B cell (primary cell): ENCODE measurements around the gene MAP3K14. TPM values are rescaled to one million over a fixed set of nuclear protein-coding genes. Genes with fewer than 3 reads are reported as not detected.

Source experiments
- ATAC-seq: fragments of 200-7000 bp; cut with Tn5 transposase; one replicate; pipeline ENCODE4 v1.10.0; 2021; ENCODE audit warnings: low read depth, mild to moderate bottlenecking, moderate number of reproducible peaks, moderate library complexity
- CTCF ChIA-PET: fragments of 350-600 bp; sonication (Branson Sonifier 250); formaldehyde crosslinking; loops from one replicate; lab custom pipeline; 2021; ENCODE audit warnings: antibody characterized with exemption, inconsistent platforms; lab: Charles Lee
- POLR2A ChIA-PET: fragments of 350-600 bp; sonication (Branson Sonifier 250); formaldehyde crosslinking; loops from one replicate; lab custom pipeline; 2021; ENCODE audit warnings: antibody characterized with exemption; lab: Charles Lee
- DNase-seq: peaks from one replicate; pipeline ENCODE4 v3.0.0; 2013
- H2AFZ ChIP-seq: 2 replicates; pipeline ENCODE4 v1.6.1; 2012; ENCODE audit warnings: mild to moderate bottlenecking, low read depth, low read length; ENCODE audit not compliant: insufficient read depth, poor library complexity, severe bottlenecking
- H3K27ac ChIP-seq, 2 donors: 1 replicate in 1 of 2; 2 replicates in 1 of 2; pipeline ENCODE4 v1.5.1; 2012 to 2013; ENCODE audit warnings: low read length in 2 of 2, mild to moderate bottlenecking in 2 of 2, moderate library complexity in 1 of 2
- H3K27me3 ChIP-seq, 4 experiments: fragments of 200-600 bp in 1 of 4; sonication (generic) in 1 of 4; replicated peaks in 1 of 4; 1 replicate in 2 of 4; 2 replicates in 2 of 4; pipeline versions ENCODE4 v1.6.1 to v1.7.0; 2013 to 2016; ENCODE audit warnings: low read length in 3 of 4, mild to moderate bottlenecking in 2 of 4, mixed read lengths in 1 of 4, moderate library complexity in 1 of 4; ENCODE audit not compliant: insufficient read depth in 4 of 4, control insufficient read depth in 3 of 4; ENCODE audit errors: control extremely low read depth in 1 of 4
- H3K36me3 ChIP-seq, 2 experiments: replicated peaks in 1 of 2; 1 replicate in 1 of 2; 2 replicates in 1 of 2; pipeline versions ENCODE4 v1.6.1 to v1.7.1; 2013; ENCODE audit warnings: low read length in 1 of 2; ENCODE audit not compliant: insufficient read depth in 2 of 2, control insufficient read depth in 1 of 2; ENCODE audit errors: control extremely low read depth in 1 of 2, extremely low read depth in 1 of 2
- H3K4me1 ChIP-seq, 2 donors: fragments of 200-600 bp in 1 of 2; sonication (generic) in 1 of 2; 1 replicate in 1 of 2; 2 replicates in 1 of 2; pipeline versions ENCODE4 v1.5.1 to v1.6.1; 2013 to 2017; ENCODE audit warnings: low read length in 2 of 2; ENCODE audit not compliant: control insufficient read depth in 2 of 2, insufficient read depth in 2 of 2
- H3K4me2 ChIP-seq: replicated peaks from 2 replicates; pipeline ENCODE3; 2012; ENCODE audit warnings: mild to moderate bottlenecking, low read depth, low read length; ENCODE audit not compliant: poor library complexity, severe bottlenecking
- H3K4me3 ChIP-seq, 5 experiments: fragments of 200-600 bp in 1 of 5; sonication (generic) in 1 of 5; 1 replicate in 3 of 5; 2 replicates in 2 of 5; pipeline versions ENCODE4 v1.5.1 to v1.7.0; 2011 to 2016; ENCODE audit warnings: low read length in 4 of 5, mild to moderate bottlenecking in 4 of 5, low read depth in 2 of 5, control low read depth in 1 of 5, moderate library complexity in 1 of 5; ENCODE audit not compliant: insufficient read depth in 1 of 5; ENCODE audit errors: control extremely low read depth in 1 of 5, extremely low read depth in 1 of 5
- H3K79me2 ChIP-seq: fragments of 200-600 bp; sonication (generic); one replicate; pipeline ENCODE4 v1.6.0; 2016; ENCODE audit warnings: low read length; ENCODE audit not compliant: control insufficient read depth, insufficient read depth
- H3K9ac ChIP-seq: fragments of 200-600 bp; sonication (generic); 2 replicates; pipeline ENCODE4 v1.6.1; 2017; ENCODE audit warnings: mild to moderate bottlenecking, low read length, moderate library complexity
- H3K9me3 ChIP-seq, 3 donors: one replicate each; pipeline versions ENCODE4 v1.6.1 to v1.7.1; 2013; ENCODE audit warnings: low read length in 2 of 3; ENCODE audit not compliant: control insufficient read depth in 2 of 3, insufficient read depth in 1 of 3; ENCODE audit errors: control extremely low read depth in 1 of 3
- H4K20me1 ChIP-seq: 2 replicates; pipeline ENCODE4 v1.6.0; 2012; ENCODE audit warnings: mild to moderate bottlenecking, low read length; ENCODE audit not compliant: insufficient read depth, control insufficient read depth, poor library complexity, severe bottlenecking
- H3K27ac Mint-ChIP-seq: one replicate; pipeline ENCODE4 v1.8.0; 2021; ENCODE audit warnings: mixed read lengths
- H3K27me3 Mint-ChIP-seq: one replicate; pipeline ENCODE4 v1.8.0; 2021; ENCODE audit warnings: mixed read lengths
- H3K4me1 Mint-ChIP-seq: one replicate; pipeline ENCODE4 v1.8.0; 2021; ENCODE audit warnings: mixed read lengths
- H3K4me3 Mint-ChIP-seq: one replicate; pipeline ENCODE4 v1.8.0; 2021; ENCODE audit warnings: mixed read lengths
- H3K9me3 Mint-ChIP-seq: one replicate; pipeline ENCODE4 v1.8.0; 2022; ENCODE audit warnings: mixed read lengths; ENCODE audit not compliant: insufficient read depth
- EZH2 ChIP-seq: IDR thresholded peaks from 2 replicates; pipeline ENCODE4 v1.6.1; 2012; ENCODE audit warnings: borderline replicate concordance, low read depth, mild to moderate bottlenecking, moderate library complexity, low read length; ENCODE audit not compliant: insufficient read depth, poor library complexity, severe bottlenecking
- WGBS: methylation state at CpG from one replicate; pipeline ENCODE4 v1.1.5; 2013; ENCODE audit warnings: missing lambda C conversion rate; ENCODE audit not compliant: insufficient coverage; 5-methylcytosine and 5-hydroxymethylcytosine counted together
- intact Hi-C: fragments of 100-400 bp; cut with micrococcal nuclease; formaldehyde crosslinking; loops from one replicate; pipeline ENCODE4 v1.10.0; 2022
- polyA plus RNA-seq: library from polyadenylated mRNA; depleted of rRNA; stranded (reverse); fragments of >200 nt; gene quantifications from 2 replicates; pipeline ENCODE4 v1.2.3, GENCODE V29; 2012
- total RNA-seq, 2 donors: library from RNA; stranded (reverse); fragments of 120-200 nt in 1 of 2; gene quantifications; 1 replicate in 1 of 2; 2 replicates in 1 of 2; pipeline versions ENCODE4 v1.2.3 to v1.2.4, GENCODE V29; 2013 to 2022
- TF ChIP-seq, protein P1 (sequence below): fragments of 200-600 bp; IDR thresholded peaks from one replicate; pipeline ENCODE4 v1.8.0; 2022; ENCODE audit warnings: antibody characterized with exemption, mild to moderate bottlenecking

MAP3K14 gene
- total and polyA plus RNA-seq, 2 donors (not counting 1 experiment from before 2014, with no cell fraction given) = 66.1 to 84.1 TPM

DNA sequence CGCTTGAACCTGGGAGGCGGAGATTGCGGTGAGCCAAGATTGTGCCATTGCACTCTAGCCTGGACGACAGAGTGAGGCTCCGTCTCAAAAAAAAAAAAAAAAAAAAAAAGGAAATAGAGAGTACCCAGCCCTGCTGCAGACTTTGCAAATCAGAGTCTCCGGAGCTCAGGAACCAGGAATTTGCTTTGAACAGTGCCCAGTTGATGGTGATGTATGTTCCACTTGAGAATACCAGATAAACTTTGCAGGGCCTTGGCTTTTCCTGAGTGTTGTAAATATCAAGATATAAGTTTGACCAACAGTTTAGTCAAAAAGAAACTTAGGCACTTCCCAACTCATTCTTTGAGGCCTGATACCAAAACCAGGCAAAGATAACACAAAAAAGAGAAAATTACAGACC is 30.6 kb upstream of the MAP3K14 start:
- intact Hi-C loops = no loop called here
- DNase-seq (no peak), ATAC-seq (no peak)
- peaks cover 0 to 7% (median 2%) of the 10 kb centered on the region in 3 donors for H3K9me3 ChIP-seq
- peaks cover 8% of the 10 kb centered on the region for H3K4me1 Mint-ChIP-seq
- peaks cover 0 to 4% (median 0%) of the 10 kb centered on the region in 4 experiments for H3K27me3 ChIP-seq
- H3K4me2 ChIP-seq = no peak overlapping the region
- H3K79me2 ChIP-seq = no peaks in the 10 kb centered on the region
- TF ChIP-seq EZH2 = no peak
- TF ChIP-seq, protein P1, sequence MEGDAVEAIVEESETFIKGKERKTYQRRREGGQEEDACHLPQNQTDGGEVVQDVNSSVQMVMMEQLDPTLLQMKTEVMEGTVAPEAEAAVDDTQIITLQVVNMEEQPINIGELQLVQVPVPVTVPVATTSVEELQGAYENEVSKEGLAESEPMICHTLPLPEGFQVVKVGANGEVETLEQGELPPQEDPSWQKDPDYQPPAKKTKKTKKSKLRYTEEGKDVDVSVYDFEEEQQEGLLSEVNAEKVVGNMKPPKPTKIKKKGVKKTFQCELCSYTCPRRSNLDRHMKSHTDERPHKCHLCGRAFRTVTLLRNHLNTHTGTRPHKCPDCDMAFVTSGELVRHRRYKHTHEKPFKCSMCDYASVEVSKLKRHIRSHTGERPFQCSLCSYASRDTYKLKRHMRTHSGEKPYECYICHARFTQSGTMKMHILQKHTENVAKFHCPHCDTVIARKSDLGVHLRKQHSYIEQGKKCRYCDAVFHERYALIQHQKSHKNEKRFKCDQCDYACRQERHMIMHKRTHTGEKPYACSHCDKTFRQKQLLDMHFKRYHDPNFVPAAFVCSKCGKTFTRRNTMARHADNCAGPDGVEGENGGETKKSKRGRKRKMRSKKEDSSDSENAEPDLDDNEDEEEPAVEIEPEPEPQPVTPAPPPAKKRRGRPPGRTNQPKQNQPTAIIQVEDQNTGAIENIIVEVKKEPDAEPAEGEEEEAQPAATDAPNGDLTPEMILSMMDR = no peak
- H3K4me1 ChIP-seq = peaks cover 0 to 5% of the 10 kb centered on the region in 2 donors
- H3K27me3 Mint-ChIP-seq = no peaks in the 10 kb centered on the region
- CTCF ChIA-PET = interaction anchor here (0.8 kb wide), 1 partner anchor 572 kb away, joined by 3 read pairs; no protein-coding TSS in a partner anchor
- no peaks in the 10 kb centered on the region for H3K36me3 ChIP-seq
- no peak overlapping the region for H3K4me3 ChIP-seq
- H4K20me1 ChIP-seq = no peaks in the 10 kb centered on the region
- H3K27ac Mint-ChIP-seq = no peak overlapping the region
- no peak overlapping the region for H3K27ac ChIP-seq
- peaks cover 4% of the 10 kb centered on the region for H3K9me3 Mint-ChIP-seq
- H3K9ac ChIP-seq = no peak overlapping the region
- POLR2A ChIA-PET = no interaction called here
- no peak overlapping the region for H3K4me3 Mint-ChIP-seq
- H2AFZ ChIP-seq = no peak overlapping the region
- 95% methylated on average over 3 of the region's 6 CpGs for WGBS

DNA sequence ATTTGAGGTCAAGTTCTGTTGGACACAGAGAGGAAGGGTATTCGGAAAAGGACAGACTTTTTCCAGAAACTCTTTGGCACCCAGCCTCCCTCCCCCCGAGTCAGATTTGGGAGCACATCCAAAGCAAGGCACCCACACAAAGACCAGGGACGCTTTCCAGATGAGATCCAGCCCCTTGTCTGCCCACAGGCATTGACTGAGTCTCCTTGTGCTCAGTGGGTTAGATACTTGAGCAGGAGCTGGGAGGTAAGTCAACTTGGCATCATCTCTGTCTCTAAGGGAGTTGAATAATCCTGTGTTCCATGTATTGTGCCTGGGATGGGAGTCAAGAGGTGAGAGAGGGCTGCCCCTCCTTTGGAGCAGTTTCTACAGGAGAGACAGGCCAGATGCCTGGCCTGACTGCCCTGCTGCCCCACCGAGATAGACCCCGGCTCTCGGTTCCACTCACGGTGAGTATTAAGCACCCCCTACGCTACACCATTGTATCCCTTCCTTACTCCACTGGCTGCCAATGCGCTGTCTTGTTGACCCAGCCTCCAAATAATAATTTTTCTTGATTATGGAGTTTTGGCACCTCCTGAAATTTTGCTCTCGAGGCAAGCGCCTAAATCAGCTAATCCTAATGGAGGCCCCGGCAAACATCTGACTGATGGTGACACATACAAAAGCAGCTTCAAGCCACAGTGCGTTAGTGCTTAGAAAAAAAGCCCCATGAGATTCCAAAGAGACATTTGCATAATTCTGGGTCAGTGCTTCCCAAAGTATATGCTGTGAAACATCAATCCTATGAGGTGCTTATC is 29.6 kb upstream of the MAP3K14 start:
- H3K27me3 Mint-ChIP-seq = peaks cover 2% of the 10 kb centered on the region
- CTCF ChIA-PET = interaction anchor here (0.7 to 1.0 kb wide), 2 partner anchors 51 to 127 kb away, joined by 3 to 5 read pairs; no protein-coding TSS in a partner anchor
- Histone ChIP-seq H3K27ac (no peak overlapping the region), H3K4me3 (no peak overlapping the region), H3K9ac (no peak overlapping the region), H3K79me2 (no peaks in the 10 kb centered on the region), H3K4me1 (peaks cover 0 to 5% of the 10 kb centered on the region in 2 donors), H3K36me3 (no peaks in the 10 kb centered on the region), H4K20me1 (no peaks in the 10 kb centered on the region), H3K9me3 (no peaks in the 10 kb centered on the region), H3K4me2 (no peak overlapping the region), H3K27me3 (peaks cover 0 to 4% (median 0%) of the 10 kb centered on the region in 4 experiments), H2AFZ (no peak overlapping the region)
- no peak for ATAC-seq
- H3K4me1 Mint-ChIP-seq = peaks cover 5% of the 10 kb centered on the region
- POLR2A ChIA-PET = interaction anchor here (1.4 kb wide), 1 partner anchor 12 kb away, joined by 3 read pairs; no protein-coding TSS in a partner anchor
- 90% methylated on average over 10 of the region's 13 CpGs for WGBS
- DNase-seq = no peak
- no peaks in the 10 kb centered on the region for H3K9me3 Mint-ChIP-seq
- TF ChIP-seq, protein P1 = no peak
- no peak for TF ChIP-seq EZH2
- H3K27ac Mint-ChIP-seq = no peak overlapping the region
- no peak overlapping the region for H3K4me3 Mint-ChIP-seq
- intact Hi-C loops = no loop called here
